T-helper 1 cell (primary cell): ENCODE measurements around the gene NPR3.

Experiments
- DNase-seq, 5 donors: peaks; one replicate each; pipeline ENCODE4 v3.0.0-alpha.2; 2012 to 2020

Gene NPR3

GRCh38 chr5:32712481-32713360 is 1.6 kb downstream of the NPR3 start:
- DNase-seq = no peak

GRCh38 chr5:32713361-32713769 is 2.2 kb downstream of the NPR3 start:
- DNase-seq = no peak

DNA sequence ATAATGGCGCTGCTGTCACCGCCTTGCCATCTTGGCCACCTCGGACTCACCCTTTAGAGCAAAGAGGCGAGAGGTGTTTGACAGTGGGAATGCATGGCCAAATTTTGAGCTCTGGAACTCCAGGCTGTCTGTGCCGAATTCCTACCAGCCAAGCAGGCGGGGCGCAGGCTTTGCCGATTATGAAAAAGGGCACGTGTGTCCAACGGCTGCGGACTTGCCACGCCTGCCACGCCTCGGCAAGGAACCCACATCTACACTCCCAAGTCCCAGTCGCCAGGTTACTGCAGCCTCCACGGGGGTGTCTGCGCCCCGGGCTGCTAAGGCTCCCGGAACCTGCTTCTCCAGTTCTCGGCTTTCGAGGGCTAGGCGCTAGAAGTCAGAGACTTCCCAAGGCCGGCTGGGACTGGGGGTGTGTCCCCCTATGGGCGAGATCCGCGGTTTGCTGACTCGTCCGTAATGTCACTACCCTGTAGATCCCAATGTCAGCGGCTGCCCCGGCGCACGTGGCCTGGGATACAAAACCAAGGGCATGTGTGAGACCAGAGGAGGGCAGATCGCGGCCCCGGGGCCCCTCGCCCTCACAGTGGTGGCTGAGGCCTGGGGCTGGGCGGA is 2.8 kb downstream of the NPR3 start:
- no peak for DNase-seq

DNA sequence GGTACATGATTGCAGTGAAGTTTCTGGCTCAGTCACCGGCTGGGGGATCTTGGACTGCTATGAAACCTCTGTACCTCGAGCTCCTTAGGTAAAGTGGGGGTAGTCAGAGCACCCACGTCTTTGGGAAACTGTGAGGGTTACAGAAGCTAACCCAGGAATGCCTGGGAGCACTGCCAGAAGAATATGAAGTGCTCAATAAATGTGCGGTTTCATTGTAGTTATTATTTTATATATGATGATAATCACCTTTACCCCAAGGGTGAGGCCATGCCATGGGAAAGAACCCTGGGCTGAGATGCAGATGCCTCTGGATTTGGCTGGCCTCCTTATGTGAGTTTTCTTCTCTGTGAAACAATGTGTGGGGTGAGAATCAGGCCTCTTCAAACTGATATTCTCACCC is 3.7 kb downstream of the NPR3 start:
- no peak for DNase-seq

GRCh38 chr5:32720300-32720699 is 9.2 kb downstream of the NPR3 start:
- DNase-seq = no peak

DNA sequence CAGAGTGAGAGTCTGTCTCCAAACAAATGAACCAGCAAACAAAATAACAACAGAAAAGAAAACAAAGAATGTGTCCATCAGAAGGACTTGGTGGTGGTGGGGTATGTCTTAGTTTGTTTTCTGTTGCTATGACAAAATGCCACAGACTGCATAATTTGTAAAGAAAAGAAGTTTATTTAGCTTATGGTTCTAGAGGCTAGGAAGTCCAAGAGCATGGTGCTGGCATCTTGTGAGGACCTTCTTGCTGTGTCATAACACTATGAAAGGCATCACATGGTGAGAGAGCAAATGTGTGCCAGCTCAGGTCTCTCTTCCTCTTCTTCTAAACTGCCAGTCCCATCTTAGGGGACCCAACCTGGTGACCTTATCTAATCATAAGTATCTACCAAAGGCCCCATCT is 10.5 kb downstream of the NPR3 start:
- DNase-seq = no peak

GRCh38 chr5:32722957-32723356 is 11.8 kb downstream of the NPR3 start:
- DNase-seq = no peak

GRCh38 chr5:32724526-32724925 is 13.4 kb downstream of the NPR3 start:
- no peak for DNase-seq

GRCh38 chr5:32726086-32726557 is 15.0 kb downstream of the NPR3 start:
- DNase-seq = no peak

- no peak for DNase-seq
Observed at GRCh38 chr5:32729651-32730050, 18.5 kb downstream of the NPR3 start.

DNA sequence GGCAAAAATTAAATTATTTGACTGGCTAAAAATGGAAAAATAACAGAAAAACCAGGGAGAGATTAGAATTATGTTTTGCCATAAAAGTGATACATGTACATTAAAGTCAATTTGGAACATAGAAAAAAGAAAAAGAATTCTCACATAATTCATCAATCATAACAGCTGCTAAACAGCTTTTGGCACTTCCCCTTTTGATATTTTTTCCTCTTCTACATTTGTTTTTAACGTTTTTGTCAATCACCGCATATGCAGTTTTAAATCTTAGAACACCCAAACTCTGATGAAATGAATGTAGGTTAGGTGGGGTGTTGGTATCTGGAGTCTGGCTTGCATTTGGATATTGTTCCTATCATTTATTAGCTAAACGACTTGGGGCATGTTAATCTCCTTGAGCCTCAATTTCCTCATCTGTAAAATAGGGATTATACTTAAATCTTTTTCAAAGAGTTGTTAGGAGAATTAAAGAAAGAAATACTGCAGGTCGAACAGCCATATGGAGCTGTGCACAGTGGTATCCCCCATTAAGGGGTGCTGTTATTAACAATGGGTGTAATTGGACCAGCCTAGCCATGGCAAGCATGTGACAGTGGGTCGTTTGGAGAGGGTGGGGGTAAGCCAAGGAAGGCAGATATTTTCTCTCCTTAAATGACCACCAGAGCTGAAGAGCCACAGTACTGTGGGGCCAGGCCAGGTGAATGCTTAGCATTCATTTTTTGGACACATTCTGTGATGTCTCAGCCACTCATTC is 22.6 kb downstream of the NPR3 start:
- no peak for DNase-seq

GRCh38 chr5:32734827-32735378 is 23.8 kb downstream of the NPR3 start:
- no peak for DNase-seq

- no peak for DNase-seq
Observed at GRCh38 chr5:32735512-32735911, 24.4 kb downstream of the NPR3 start.

DNA sequence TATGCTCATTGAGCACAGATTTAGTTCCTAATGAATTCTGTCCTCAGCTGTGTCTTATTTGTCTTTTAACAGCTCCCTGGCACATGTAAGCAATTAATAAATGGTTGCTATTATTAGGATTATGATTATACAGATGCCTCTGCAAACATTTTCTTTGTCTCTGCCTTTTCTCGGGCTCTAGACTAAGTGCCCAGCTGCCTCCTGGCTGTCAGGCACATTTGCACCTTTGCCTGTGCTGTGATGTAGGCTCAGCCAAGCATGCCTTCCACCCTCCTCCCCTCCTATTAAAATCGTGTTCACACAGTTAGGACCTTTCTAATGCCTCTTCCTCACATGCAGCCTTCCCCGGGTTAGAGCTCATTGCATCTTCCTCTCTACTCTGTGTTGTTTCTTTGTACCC is 25.7 kb downstream of the NPR3 start:
- DNase-seq = no peak

DNA sequence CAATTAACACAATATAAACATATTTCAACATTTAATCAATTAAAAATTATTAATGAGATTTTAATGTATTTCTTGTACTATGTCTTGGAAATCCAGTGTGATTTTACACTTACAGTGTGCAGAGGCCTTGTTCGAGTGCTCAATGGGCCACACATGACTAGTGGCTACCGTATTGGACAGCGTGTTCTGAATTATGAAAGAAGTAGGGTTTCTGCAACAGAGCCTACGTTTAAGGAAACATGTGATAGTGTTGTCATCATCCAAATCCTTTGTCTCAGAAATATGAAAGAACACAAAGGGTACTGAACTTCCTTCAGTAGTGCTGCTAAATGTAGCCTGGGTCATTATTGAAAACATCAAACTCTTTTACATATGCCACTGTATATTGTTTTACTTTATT is 29.5 kb downstream of the NPR3 start:
- DNase-seq = no peak

DNA sequence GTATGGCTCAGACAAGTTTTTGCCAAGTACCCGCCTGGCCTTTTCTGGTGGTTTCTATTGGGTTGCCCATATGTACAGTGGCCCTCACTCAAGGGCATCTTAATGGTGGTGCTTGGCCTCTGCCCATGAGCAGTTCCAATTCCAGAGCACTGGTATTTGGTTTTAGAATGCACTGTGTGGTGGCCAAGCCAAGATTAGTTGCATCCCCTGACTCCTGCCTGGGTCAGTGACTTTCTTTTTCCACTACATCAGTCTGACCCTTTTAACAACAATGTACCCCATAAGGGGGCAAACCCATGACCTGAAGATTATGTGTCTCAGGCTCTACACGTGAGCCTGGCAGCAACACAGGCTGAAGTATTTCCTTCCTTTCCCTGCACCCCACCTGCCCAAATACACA is 34.2 kb downstream of the NPR3 start:
- DNase-seq = no peak

GRCh38 chr5:32752411-32752810 is 41.3 kb downstream of the NPR3 start:
- no peak for DNase-seq

GRCh38 chr5:32753051-32753450 is 41.9 kb downstream of the NPR3 start:
- no peak for DNase-seq

GRCh38 chr5:32753765-32754164 is 42.6 kb downstream of the NPR3 start:
- DNase-seq = no peak

GRCh38 chr5:32754284-32754683 is 43.2 kb downstream of the NPR3 start:
- no peak for DNase-seq

DNA sequence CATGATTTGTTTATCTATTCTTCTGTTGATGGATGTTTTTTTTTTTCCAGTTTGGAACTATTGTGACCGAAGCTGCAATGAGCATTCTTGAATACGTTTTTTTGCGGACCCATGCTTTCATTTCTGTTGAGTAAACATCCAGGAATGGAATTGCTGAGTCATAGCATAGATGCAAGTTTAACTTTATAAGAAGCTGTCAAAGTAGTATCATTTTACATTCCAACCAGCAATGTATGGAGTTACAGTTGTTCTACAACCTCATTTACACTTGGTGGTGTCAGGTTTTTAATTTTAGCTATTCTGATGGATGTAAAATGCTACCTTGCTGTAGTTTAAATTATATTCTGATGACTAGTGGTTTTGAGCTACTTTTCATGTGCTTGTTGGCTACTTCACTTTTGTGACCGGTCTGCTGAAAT is 49.0 kb downstream of the NPR3 start:
- DNase-seq = no peak

DNA sequence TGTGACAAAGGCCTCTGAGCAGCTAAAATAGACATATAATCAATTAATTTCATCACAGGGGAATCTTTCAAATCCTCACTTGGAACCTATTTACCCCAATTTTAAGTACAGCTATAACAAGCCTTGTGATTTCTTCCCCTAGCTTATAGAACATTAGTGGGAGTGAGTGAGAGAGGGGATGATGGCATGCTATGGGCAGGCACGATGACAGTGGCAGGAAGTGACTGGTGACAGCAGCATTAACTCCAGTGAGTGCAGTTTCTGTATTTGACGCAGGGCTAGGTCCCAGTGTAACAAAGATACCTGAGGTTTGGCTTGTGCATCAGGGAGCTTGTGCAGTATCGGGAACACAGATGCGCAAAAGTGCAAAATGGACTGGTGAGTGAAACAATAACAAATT is 54.1 kb downstream of the NPR3 start:
- DNase-seq = no peak

DNA sequence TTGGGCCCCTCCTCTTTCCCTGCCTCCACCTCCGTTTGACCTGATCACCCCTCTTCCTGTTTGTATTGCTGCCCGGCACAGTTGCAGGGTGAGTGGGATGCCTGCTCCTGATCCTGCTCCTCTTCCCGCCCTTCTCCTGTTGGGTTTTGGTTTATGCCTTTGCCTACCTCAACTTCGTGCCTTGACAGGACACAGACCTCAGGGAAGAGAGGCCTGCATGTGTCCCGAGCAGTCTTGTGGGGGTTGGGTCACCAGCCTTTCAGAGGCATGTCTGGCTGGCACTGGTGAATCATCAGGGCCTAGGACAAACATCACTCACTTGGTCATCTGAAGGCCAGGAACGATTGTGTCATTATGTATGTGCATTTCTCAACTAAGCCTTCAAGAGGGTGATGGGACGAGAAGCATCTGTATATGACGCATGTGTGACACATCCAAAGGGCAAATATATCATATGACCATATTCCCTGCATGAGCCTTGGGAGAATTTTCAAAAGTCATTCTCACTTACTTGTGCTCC is 56.9 kb downstream of the NPR3 start:
- DNase-seq = no peak
